NB4 (cell line): ENCODE results near the gene KCNQ1.

Experiments used
- POLR2A ChIP-seq: IDR thresholded peaks from 2 replicates; pipeline ENCODE4 v1.6.1; 2011; ENCODE audit warnings: mild to moderate bottlenecking; ENCODE audit not compliant: insufficient read length; ENCODE audit errors: extremely low read depth
- TF ChIP-seq, protein P1 (sequence below): IDR thresholded peaks from one replicate; pipeline ENCODE4 v1.5.1; 2012; ENCODE audit warnings: low read depth, low read length

DNA sequence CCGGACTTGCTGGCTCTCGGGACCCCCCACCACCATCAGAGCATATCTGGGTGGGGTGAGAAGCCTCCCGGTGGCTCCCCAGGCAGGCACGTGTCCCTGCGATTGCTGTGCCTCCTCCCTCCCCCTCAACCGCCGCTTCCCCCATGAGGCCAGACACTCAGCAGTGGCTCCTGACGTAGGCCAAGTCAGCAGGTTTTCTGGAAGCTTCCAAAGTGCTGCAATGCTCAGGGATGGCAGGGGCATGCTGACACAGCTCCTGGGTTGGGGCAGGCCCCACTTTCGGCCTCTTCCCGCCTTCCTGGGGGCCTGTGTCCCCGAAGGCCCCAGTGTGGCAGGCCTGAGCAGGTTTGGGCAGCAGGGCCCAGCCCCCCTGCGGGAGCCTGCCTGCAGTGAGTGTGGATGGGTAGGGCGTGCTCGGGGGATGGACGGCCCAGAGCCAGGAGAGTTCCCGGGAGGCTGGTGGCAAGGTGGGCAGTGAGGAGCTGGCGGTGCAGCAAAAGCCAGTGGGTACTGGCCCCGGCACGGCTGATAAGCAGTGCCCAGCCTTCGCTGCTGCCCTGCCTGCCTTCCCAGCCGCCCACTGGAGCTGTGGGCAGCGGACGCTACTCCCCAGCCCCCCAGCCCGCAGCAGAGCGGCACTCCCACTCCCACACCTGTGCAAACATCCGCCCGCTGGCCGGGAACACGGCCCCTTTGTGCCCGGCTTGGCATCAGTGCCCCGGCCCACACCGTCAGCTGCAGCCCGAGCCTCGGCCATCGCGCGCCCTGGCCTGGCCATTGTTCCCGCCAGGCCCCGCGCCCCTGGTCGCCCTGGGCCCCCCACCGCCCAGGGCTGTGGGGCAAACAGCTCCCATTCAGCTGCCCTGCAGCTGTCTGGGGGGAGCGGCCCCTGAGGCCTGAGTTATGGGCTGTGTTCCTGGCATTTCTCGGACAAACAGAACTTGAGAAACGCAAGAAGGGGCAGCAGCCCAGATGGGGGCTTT, 130.0 kb downstream of the KCNQ1 start:
- TF ChIP-seq, protein P1, sequence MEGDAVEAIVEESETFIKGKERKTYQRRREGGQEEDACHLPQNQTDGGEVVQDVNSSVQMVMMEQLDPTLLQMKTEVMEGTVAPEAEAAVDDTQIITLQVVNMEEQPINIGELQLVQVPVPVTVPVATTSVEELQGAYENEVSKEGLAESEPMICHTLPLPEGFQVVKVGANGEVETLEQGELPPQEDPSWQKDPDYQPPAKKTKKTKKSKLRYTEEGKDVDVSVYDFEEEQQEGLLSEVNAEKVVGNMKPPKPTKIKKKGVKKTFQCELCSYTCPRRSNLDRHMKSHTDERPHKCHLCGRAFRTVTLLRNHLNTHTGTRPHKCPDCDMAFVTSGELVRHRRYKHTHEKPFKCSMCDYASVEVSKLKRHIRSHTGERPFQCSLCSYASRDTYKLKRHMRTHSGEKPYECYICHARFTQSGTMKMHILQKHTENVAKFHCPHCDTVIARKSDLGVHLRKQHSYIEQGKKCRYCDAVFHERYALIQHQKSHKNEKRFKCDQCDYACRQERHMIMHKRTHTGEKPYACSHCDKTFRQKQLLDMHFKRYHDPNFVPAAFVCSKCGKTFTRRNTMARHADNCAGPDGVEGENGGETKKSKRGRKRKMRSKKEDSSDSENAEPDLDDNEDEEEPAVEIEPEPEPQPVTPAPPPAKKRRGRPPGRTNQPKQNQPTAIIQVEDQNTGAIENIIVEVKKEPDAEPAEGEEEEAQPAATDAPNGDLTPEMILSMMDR: no peak
- no peak for TF ChIP-seq POLR2A
